K562 (cell line): Measurements from ENCODE around the gene LRP1B. TPM values are rescaled to one million over a fixed set of nuclear protein-coding genes. Genes with fewer than 3 reads are reported as not detected.

Source experiments
- ATAC-seq: fragments of 200-7000 bp; cut with Tn5 transposase; 3 replicates; pipeline ENCODE4 v1.9.1; 2020; ENCODE audit warnings: moderate library complexity
- BruUV-seq: library from RNA; stranded (reverse); fragments of 400-500 nt; replicated peaks from 2 replicates; lab custom pipeline; 2021; lab: Mats Ljungman, UMichigan
- CTCF ChIA-PET: fragments of 300-600 bp; formaldehyde crosslinking; extraction: SDS; loops from one replicate; lab custom pipeline; 2021; ENCODE audit warnings: low intra/inter-chr PET ratio; lab: Yijun Ruan, JAX
- POLR2A ChIA-PET: fragments of 300-600, 350-650 bp; sonication (Branson Sonifier 250); formaldehyde crosslinking; extraction: SDS; loops from one replicate; lab custom pipeline; 2021; ENCODE audit warnings: antibody characterized with exemption, inconsistent platforms; lab: Yijun Ruan, JAX
- DNase-seq, 4 experiments: peaks; one replicate each; pipeline versions ENCODE4 v3.0.0 to v3.0.0-alpha.2; 2011 to 2018; ENCODE audit warnings: low spot score in 3 of 4, mixed read lengths in 3 of 4; ENCODE audit errors: extremely low read depth in 1 of 4
- FAIRE-seq: peaks from 2 replicates; lab custom pipeline; 2011; peaks lifted over from hg19 to GRCh38; lab: Jason Lieb, UNC
- H2AFZ ChIP-seq: 2 replicates; pipeline ENCODE4 v1.6.0; 2011; ENCODE audit warnings: low read depth, low read length, control low read depth, inconsistent platforms
- H3K27ac ChIP-seq: fragments of 200-600 bp; 3 replicates; pipeline ENCODE4 v1.8.0; 2011; ENCODE audit warnings: low read depth, mild to moderate bottlenecking, control low read depth, inconsistent platforms, low read length, moderate library complexity, mixed read lengths; ENCODE audit errors: extremely low read depth
- H3K27me3 ChIP-seq, 2 experiments: fragments of 300-600 bp in 1 of 2; 2 replicates in 1 of 2; 3 replicates in 1 of 2; pipeline versions ENCODE4 v1.6.0 to v1.8.0; 2011; ENCODE audit warnings: inconsistent platforms in 2 of 2, low read length in 2 of 2, mild to moderate bottlenecking in 1 of 2, mixed read lengths in 1 of 2, moderate library complexity in 1 of 2; ENCODE audit not compliant: control insufficient read depth in 2 of 2, insufficient read depth in 2 of 2
- H3K36me3 ChIP-seq: fragments of 300-600 bp; 3 replicates; pipeline ENCODE4 v1.8.0; 2011; ENCODE audit warnings: mild to moderate bottlenecking, low read length, inconsistent platforms; ENCODE audit not compliant: control insufficient read depth, insufficient read depth
- H3K4me1 ChIP-seq, 2 experiments: fragments of 200-600 bp in 1 of 2; replicated peaks in 1 of 2; 2 replicates in 1 of 2; 3 replicates in 1 of 2; pipeline versions ENCODE4 v1.5.1 to v1.8.0; 2011; ENCODE audit warnings: inconsistent platforms in 2 of 2, low read length in 2 of 2, mild to moderate bottlenecking in 1 of 2, mixed read lengths in 1 of 2, moderate library complexity in 1 of 2; ENCODE audit not compliant: control insufficient read depth in 2 of 2, insufficient read depth in 2 of 2
- H3K4me2 ChIP-seq: 2 replicates; pipeline ENCODE4 v1.6.1; 2011; ENCODE audit warnings: low read length, control low read depth, inconsistent platforms, mixed read lengths; ENCODE audit not compliant: insufficient read depth
- H3K4me3 ChIP-seq: fragments of 200-600 bp; sonication (generic), shearing (Covaris generic); 2 replicates; pipeline ENCODE4 v1.5.1; 2016; ENCODE audit warnings: control low read depth, inconsistent platforms
- H3K79me2 ChIP-seq: fragments of 200-600 bp; 3 replicates; pipeline ENCODE4 v1.8.0; 2011; ENCODE audit warnings: low read length, inconsistent platforms; ENCODE audit not compliant: control insufficient read depth, insufficient read depth
- H3K9ac ChIP-seq, 2 experiments: 2 replicates each; pipeline versions ENCODE4 v1.6.0 to v1.6.1; 2011; ENCODE audit warnings: low read depth in 2 of 2, low read length in 2 of 2, control low read depth in 1 of 2, inconsistent platforms in 1 of 2, mild to moderate bottlenecking in 1 of 2, mixed read lengths in 1 of 2; ENCODE audit not compliant: insufficient read depth in 1 of 2
- H3K9me1 ChIP-seq: one replicate; pipeline ENCODE4 v1.6.0; 2011; ENCODE audit warnings: inconsistent platforms, mild to moderate bottlenecking, low read length, moderate library complexity; ENCODE audit not compliant: control insufficient read depth, insufficient read depth
- H3K9me3 ChIP-seq: replicated peaks from 2 replicates; pipeline ENCODE4 v1.5.1; 2011; ENCODE audit warnings: low read depth, low read length, inconsistent platforms; ENCODE audit not compliant: control insufficient read depth, insufficient read depth
- H4K20me1 ChIP-seq: replicated peaks from 2 replicates; pipeline ENCODE4 v1.6.1; 2011; ENCODE audit warnings: low read length, inconsistent platforms, mixed read lengths; ENCODE audit not compliant: control insufficient read depth, insufficient read depth
- CREB3 ChIP-seq: fragments of 450-650 bp; conservative IDR thresholded peaks from 2 replicates; pipeline ENCODE4 v1.6.1; 2016; ENCODE audit warnings: missing genetic modification characterization, low read depth, mild to moderate bottlenecking, missing compliant biosample characterization, moderate library complexity
- CTBP1 ChIP-seq: fragments of 450-650 bp; IDR thresholded peaks from 2 replicates; pipeline ENCODE4 v1.6.1; 2016; ENCODE audit warnings: borderline replicate concordance
- HNRNPH1 ChIP-seq: fragments of 200-400 bp; formaldehyde crosslinking; optimal IDR thresholded peaks from 2 replicates; pipeline ENCODE3; 2017; ENCODE audit warnings: low read depth, mild to moderate bottlenecking, low read length, moderate library complexity
- POLR2H ChIP-seq: IDR thresholded peaks from 2 replicates; pipeline ENCODE4 v1.6.1; 2016; ENCODE audit warnings: missing genetic modification characterization, low read depth, mild to moderate bottlenecking, control low read depth, missing compliant biosample characterization, moderate library complexity
- PRMT5 ChIP-seq: sonication (generic); formaldehyde crosslinking; IDR thresholded peaks from 2 replicates; pipeline ENCODE4 v1.5.0; 2020; ENCODE audit warnings: missing genetic modification reagents
- RBFOX2 ChIP-seq: fragments of 200-400 bp; formaldehyde crosslinking; IDR thresholded peaks from 2 replicates; pipeline ENCODE4 v1.6.1; 2017; ENCODE audit warnings: low read depth, mild to moderate bottlenecking, low read length, moderate library complexity
- TEAD4 ChIP-seq, 2 experiments: sonication (generic) in 1 of 2; formaldehyde crosslinking in 1 of 2; IDR thresholded peaks; 2 replicates each; pipeline versions ENCODE4 v1.6.1 to v1.8.0; 2012 to 2022; ENCODE audit warnings: borderline replicate concordance in 1 of 2, inconsistent platforms in 1 of 2, low read length in 1 of 2, mild to moderate bottlenecking in 1 of 2, missing genetic modification reagents in 1 of 2
- TRIM28 ChIP-seq: fragments of 450-650 bp; IDR thresholded peaks from 2 replicates; pipeline ENCODE4 v1.6.1; 2017
- ZBTB26 ChIP-seq: fragments of 450-650 bp; formaldehyde crosslinking; IDR thresholded peaks from 2 replicates; pipeline ENCODE4 v1.4.0; 2022; ENCODE audit warnings: missing genetic modification characterization
- ZNF23 ChIP-seq: fragments of 250-450 bp; sonication (Bioruptor Pico); IDR thresholded peaks from 2 replicates; pipeline ENCODE4 v1.4.0; 2020; ENCODE audit warnings: mild to moderate bottlenecking
- ZNF316 ChIP-seq: fragments of 450-650 bp; IDR thresholded peaks from 2 replicates; pipeline ENCODE4 v1.6.1; 2016
- in situ Hi-C: fragments of 300-500 bp; cut with MboI; formaldehyde crosslinking; loops from 4 replicates; pipeline ENCODE4 v1.15.0; 2018; ENCODE audit warnings: inconsistent platforms, mixed read lengths
- intact Hi-C: fragments of 100-400 bp; cut with micrococcal nuclease; formaldehyde crosslinking; loops from 2 replicates; pipeline ENCODE4 v1.14.2; 2022
- polyA plus RNA-seq, 8 experiments: library from polyadenylated mRNA; depleted of rRNA in 4 of 8; stranded (reverse) in 5 of 8; unstranded in 3 of 8; fragments of >200 nt; fragmentation: Nextera tagmentation in 2 of 8; fragmentation: Illumina TruSeq in 1 of 8; extraction: Ambion mirVana in 2 of 8; extraction: Trizol in 1 of 8; gene quantifications; 2 replicates each; pipeline versions ENCODE4 v1.2.1 to v1.2.3, GENCODE V29; 2011 to 2014; ENCODE audit warnings: inconsistent platforms in 1 of 8, missing spikeins in 1 of 8
- total RNA-seq, 7 experiments: library from RNA; depleted of rRNA in 6 of 7; stranded (reverse); fragments of >200 nt in 6 of 7; fragmentation: Illumina TruSeq in 2 of 7; extraction: Trizol in 2 of 7; gene quantifications; 2 replicates each; pipeline versions ENCODE4 v1.2.1 to v1.2.3, GENCODE V29; 2011 to 2021; ENCODE audit warnings: low replicate concordance in 1 of 7
- TF ChIP-seq, protein P1 (sequence below): conservative IDR thresholded peaks from 2 replicates; pipeline ENCODE4 v1.6.1; 2011; ENCODE audit warnings: low read depth, mild to moderate bottlenecking, low read length; ENCODE audit not compliant: control insufficient read depth

The LRP1B gene
- total and polyA plus RNA-seq, 9 of the 15 experiments (the other 6 are each of a cell fraction or from before 2014, with no cell fraction given), result not detected

- no peak for TF ChIP-seq CREB3 (tag)
- TF ChIP-seq HNRNPH1, result no peak
- no peak for TF ChIP-seq CTBP1
- TF ChIP-seq ZBTB26, result no peak
- TF ChIP-seq TEAD4 (IDR thresholded peaks at IDR 0.05; ENCODE audit: low read length), result no peak
- TF ChIP-seq TEAD4 (CRISPR knock-in tag; IDR thresholded peaks at IDR 0.05; ENCODE audit: borderline replicate concordance), result no peak
- no peak for TF ChIP-seq ZNF23 (CRISPR knock-in tag)
- no peak for TF ChIP-seq TRIM28
- no peak for TF ChIP-seq RBFOX2
Measured at GRCh38 chr2:141805302-141805701, 325.5 kb downstream of the LRP1B start (continued).

DNA sequence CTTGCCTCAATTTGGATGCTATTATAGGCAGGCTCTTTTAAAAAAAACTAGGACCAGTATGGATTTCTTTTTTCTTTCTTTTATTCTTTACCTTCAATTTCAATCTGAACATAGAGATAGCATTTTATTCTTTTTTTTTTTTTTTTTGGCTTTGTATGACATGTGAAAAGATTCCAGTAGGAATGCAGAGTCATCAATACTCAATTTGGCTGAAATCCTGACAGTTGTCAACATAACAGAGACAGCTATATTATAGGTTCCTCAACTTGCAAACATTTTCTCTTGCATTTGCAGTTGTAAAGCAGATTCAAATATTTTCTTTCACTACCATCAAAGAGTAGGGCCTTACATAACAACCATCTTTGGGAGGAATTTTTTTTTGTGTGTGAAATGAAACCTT is 334.4 kb downstream of the LRP1B start:
- H3K9me1 ChIP-seq, result no peaks in the 10 kb centered on the region
- in situ Hi-C loops, result no loop called here
- H3K4me1 ChIP-seq, result no peaks in the 10 kb centered on the region
- POLR2A ChIA-PET, result no interaction called here
- no peak overlapping the region for H2AFZ ChIP-seq
- DNase-seq (no peak), ATAC-seq (no peak), FAIRE-seq (no peak)
- no peaks in the 10 kb centered on the region for H3K9me3 ChIP-seq
- intact Hi-C loops, result no loop called here
- no peak overlapping the region for H3K4me2 ChIP-seq
- H3K79me2 ChIP-seq, result no peaks in the 10 kb centered on the region
- CTCF ChIA-PET, result no interaction called here
- H3K27me3 ChIP-seq, result no peaks in the 10 kb centered on the region
- TF ChIP-seq PRMT5 (CRISPR knock-in tag) (no peak), POLR2H (tag) (no peak), ZNF316 (0 out of 2 replicates have a peak, but pooled peaks have one; percentile 6)
- TF ChIP-seq, protein P1, sequence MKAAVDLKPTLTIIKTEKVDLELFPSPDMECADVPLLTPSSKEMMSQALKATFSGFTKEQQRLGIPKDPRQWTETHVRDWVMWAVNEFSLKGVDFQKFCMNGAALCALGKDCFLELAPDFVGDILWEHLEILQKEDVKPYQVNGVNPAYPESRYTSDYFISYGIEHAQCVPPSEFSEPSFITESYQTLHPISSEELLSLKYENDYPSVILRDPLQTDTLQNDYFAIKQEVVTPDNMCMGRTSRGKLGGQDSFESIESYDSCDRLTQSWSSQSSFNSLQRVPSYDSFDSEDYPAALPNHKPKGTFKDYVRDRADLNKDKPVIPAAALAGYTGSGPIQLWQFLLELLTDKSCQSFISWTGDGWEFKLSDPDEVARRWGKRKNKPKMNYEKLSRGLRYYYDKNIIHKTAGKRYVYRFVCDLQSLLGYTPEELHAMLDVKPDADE, result no peak
- H3K4me3 ChIP-seq, result no peak overlapping the region
- no peak overlapping the region for H3K27ac ChIP-seq
- no peaks in the 10 kb centered on the region for H4K20me1 ChIP-seq
- no peak overlapping the region for H3K9ac ChIP-seq
- no TSS peak for BruUV-seq
- H3K36me3 ChIP-seq, result no peaks in the 10 kb centered on the region
